NB4 (cell line): Measurements from ENCODE around the gene ATP6V1G1.

Experiments used
- DNase-seq: peaks from one replicate; pipeline ENCODE4 v3.0.0; 2010; ENCODE audit warnings: low read depth
- H3K4me3 ChIP-seq: one replicate; pipeline ENCODE4 v1.5.1; 2011; ENCODE audit warnings: mild to moderate bottlenecking, low read depth, low read length, moderate library complexity
- CTCF ChIP-seq: IDR thresholded peaks from one replicate; pipeline ENCODE4 v1.5.1; 2012; ENCODE audit warnings: low read depth, low read length
- MAX ChIP-seq: IDR thresholded peaks from 2 replicates; pipeline ENCODE4 v1.6.1; 2011; ENCODE audit warnings: low read depth, low read length
- MYC ChIP-seq: IDR thresholded peaks from 2 replicates; pipeline ENCODE4 v1.6.1; 2011; ENCODE audit warnings: low read depth, low read length
- POLR2A ChIP-seq: IDR thresholded peaks from 2 replicates; pipeline ENCODE4 v1.6.1; 2011; ENCODE audit warnings: mild to moderate bottlenecking; ENCODE audit not compliant: insufficient read length; ENCODE audit errors: extremely low read depth

The ATP6V1G1 gene

GRCh38 chr9:114641967-114642366 lies 54.4 kb downstream of the ATP6V1G1 start:
- peak; percentile 81 for DNase-seq
- no peak overlapping the region for H3K4me3 ChIP-seq
- TF ChIP-seq MYC (peak; percentile 59), MAX (peak; percentile 45; the same call in 1 of the 2 replicates), CTCF (no peak), POLR2A (no peak)

- no peak for DNase-seq
- TF ChIP-seq MAX: no peak
- no peak overlapping the region for H3K4me3 ChIP-seq
These were observed 55.4 kb downstream of the ATP6V1G1 start for GRCh38 chr9:114643001-114643400.

GRCh38 chr9:114643896-114644295 lies 56.3 kb downstream of the ATP6V1G1 start:
- TF ChIP-seq MYC (no peak), CTCF (no peak), POLR2A (no peak), MAX (no peak)
- H3K4me3 ChIP-seq: no peak overlapping the region
- no peak for DNase-seq
